ENCODE results near the gene MTG2.

GRCh38 chr20:62246431-62246830 is 63.6 kb downstream of the MTG2 start:
- TF ChIP-seq POLR2A (IDR thresholded peaks at IDR 0.05; ENCODE audit: extremely low read depth, insufficient read length) = no peak
- no peak for TF ChIP-seq CTCF (IDR thresholded peaks at IDR 0.05; ENCODE audit: low read depth, low read length)
- TF ChIP-seq, protein P1, sequence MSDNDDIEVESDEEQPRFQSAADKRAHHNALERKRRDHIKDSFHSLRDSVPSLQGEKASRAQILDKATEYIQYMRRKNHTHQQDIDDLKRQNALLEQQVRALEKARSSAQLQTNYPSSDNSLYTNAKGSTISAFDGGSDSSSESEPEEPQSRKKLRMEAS (IDR thresholded peaks at IDR 0.05; ENCODE audit: low read depth, low read length) = no peak
- no peak for TF ChIP-seq MYC (IDR thresholded peaks at IDR 0.05; ENCODE audit: low read depth, low read length)

All from NB4 (cell line).